Liver (tissue), 9 donors: ENCODE results near the gene HTR3C. TPM values are rescaled to one million over a fixed set of nuclear protein-coding genes. Genes with fewer than 3 reads are reported as not detected.
A peak's percentile ranks its signal among the peaks of the same experiment; 100 is the strongest.

Source experiments
- DNase-seq: peaks from one replicate; pipeline ENCODE4 v3.0.0-alpha.2; 2017; ENCODE audit warnings: low spot score
- H3K27ac ChIP-seq, 2 donors: one replicate each; pipeline ENCODE4 v1.7.0; 2013; ENCODE audit warnings: inconsistent platforms in 2 of 2, low read length in 2 of 2, control low read depth in 1 of 2, low read depth in 1 of 2, mild to moderate bottlenecking in 1 of 2
- H3K27me3 ChIP-seq, 4 donors: one replicate each; pipeline versions ENCODE4 v1.6.1 to v1.7.0; 2013; ENCODE audit warnings: low read length in 3 of 4, inconsistent platforms in 1 of 4, mild to moderate bottlenecking in 1 of 4, moderate library complexity in 1 of 4; ENCODE audit not compliant: control insufficient read depth in 4 of 4, insufficient read depth in 4 of 4
- H3K36me3 ChIP-seq, 4 donors: one replicate each; pipeline versions ENCODE4 v1.6.1 to v1.7.0; 2013; ENCODE audit warnings: low read length in 3 of 4, mild to moderate bottlenecking in 3 of 4, low read depth in 1 of 4, moderate library complexity in 1 of 4; ENCODE audit not compliant: control insufficient read depth in 4 of 4, insufficient read depth in 3 of 4
- H3K4me1 ChIP-seq, 4 donors: one replicate each; pipeline versions ENCODE4 v1.6.1 to v1.7.0; 2013; ENCODE audit warnings: low read length in 3 of 4, mild to moderate bottlenecking in 3 of 4, moderate library complexity in 1 of 4; ENCODE audit not compliant: control insufficient read depth in 4 of 4, insufficient read depth in 4 of 4
- H3K4me3 ChIP-seq, 3 donors: one replicate each; pipeline versions ENCODE4 v1.6.1 to v1.7.0; 2013; ENCODE audit warnings: low read length in 3 of 3, control low read depth in 1 of 3, low read depth in 1 of 3, mild to moderate bottlenecking in 1 of 3
- H3K9ac ChIP-seq, 2 donors: one replicate each; pipeline ENCODE4 v1.7.0; 2013; ENCODE audit warnings: low read length in 2 of 2, mild to moderate bottlenecking in 2 of 2, moderate library complexity in 2 of 2, control low read depth in 1 of 2, low read depth in 1 of 2
- H3K9me3 ChIP-seq, 4 donors: one replicate each; pipeline versions ENCODE4 v1.6.1 to v1.7.0; 2013; ENCODE audit warnings: low read length in 3 of 4; ENCODE audit not compliant: control insufficient read depth in 4 of 4
- CTCF ChIP-seq: fragments of 150-350 bp; IDR thresholded peaks from 2 replicates; pipeline ENCODE4 v1.5.1; 2017; ENCODE audit warnings: improper control_type of control experiment, low read depth, low read length; ENCODE audit not compliant: missing input control
- EGR1 ChIP-seq, 2 donors: IDR thresholded peaks; 2 replicates each; pipeline ENCODE4 v1.6.1; 2016 to 2018; ENCODE audit warnings: antibody characterized with exemption in 2 of 2, low read depth in 2 of 2
- FOXA2 ChIP-seq: IDR thresholded peaks from 2 replicates; pipeline ENCODE4 v1.6.1; 2016; ENCODE audit warnings: antibody characterized with exemption
- GABPA ChIP-seq, 2 donors: IDR thresholded peaks in 1 of 2; conservative IDR thresholded peaks in 1 of 2; 2 replicates each; pipeline ENCODE4 v1.6.1; 2016; ENCODE audit warnings: antibody characterized with exemption in 2 of 2, mild to moderate bottlenecking in 1 of 2, moderate library complexity in 1 of 2
- HNF4G ChIP-seq: IDR thresholded peaks from 2 replicates; pipeline ENCODE4 v1.6.1; 2016; ENCODE audit warnings: antibody characterized with exemption
- JUND ChIP-seq, 2 donors: IDR thresholded peaks; 2 replicates each; pipeline ENCODE4 v1.6.1; 2016; ENCODE audit warnings: antibody characterized with exemption in 2 of 2
- MAX ChIP-seq: IDR thresholded peaks from 2 replicates; pipeline ENCODE4 v1.6.1; 2016; ENCODE audit warnings: antibody characterized with exemption
- NR2F2 ChIP-seq: IDR thresholded peaks from 2 replicates; pipeline ENCODE4 v1.6.1; 2016; ENCODE audit warnings: antibody characterized with exemption
- RAD21 ChIP-seq, 2 donors: IDR thresholded peaks; 2 replicates each; pipeline ENCODE4 v1.6.1; 2016; ENCODE audit warnings: antibody characterized with exemption in 2 of 2, mild to moderate bottlenecking in 2 of 2
- RXRA ChIP-seq, 2 donors: IDR thresholded peaks; 2 replicates each; pipeline ENCODE4 v1.6.1; 2017 to 2018; ENCODE audit warnings: antibody characterized with exemption in 2 of 2, mild to moderate bottlenecking in 1 of 2
- TAF1 ChIP-seq: conservative IDR thresholded peaks from 2 replicates; pipeline ENCODE4 v1.6.1; 2016; ENCODE audit warnings: antibody characterized with exemption, mild to moderate bottlenecking
- YY1 ChIP-seq: IDR thresholded peaks from 2 replicates; pipeline ENCODE4 v1.6.1; 2016; ENCODE audit warnings: antibody characterized with exemption, mild to moderate bottlenecking
- ZBTB33 ChIP-seq: IDR thresholded peaks from 2 replicates; pipeline ENCODE4 v1.6.1; 2016; ENCODE audit warnings: antibody characterized with exemption
- WGBS: extraction: QIAGEN DNeasy Blood & Tissue Kit; methylation state at CpG from one replicate; pipeline ENCODE4 v1.1.7; 2013; 5-methylcytosine and 5-hydroxymethylcytosine counted together
- polyA plus RNA-seq, 2 donors: library from polyadenylated mRNA; stranded (reverse) in 1 of 2; unstranded in 1 of 2; fragments of 200-250 nt in 1 of 2; fragments of >200 nt in 1 of 2; fragmentation: Nextera tagmentation in 1 of 2; extraction: Ambion mirVana in 1 of 2; gene quantifications; one replicate each; pipeline versions ENCODE4 v1.2.1 to v1.2.3, GENCODE V29; 2013 to 2015
- total RNA-seq, 2 donors: library from RNA; depleted of rRNA; stranded (reverse); fragments of >200 nt; gene quantifications; one replicate each; pipeline ENCODE4 v1.2.3, GENCODE V29; 2014
- TF ChIP-seq, protein P1 (sequence below): IDR thresholded peaks from 2 replicates; pipeline ENCODE4 v1.6.1; 2016; ENCODE audit warnings: antibody characterized with exemption
- donor health status: healthy.
- donor health status: healthy.
- donor health status: healthy.
- donor health status: healthy.
- donor health status: healthy.

Gene HTR3C
- total and polyA plus RNA-seq, 4 donors = not detected

DNA sequence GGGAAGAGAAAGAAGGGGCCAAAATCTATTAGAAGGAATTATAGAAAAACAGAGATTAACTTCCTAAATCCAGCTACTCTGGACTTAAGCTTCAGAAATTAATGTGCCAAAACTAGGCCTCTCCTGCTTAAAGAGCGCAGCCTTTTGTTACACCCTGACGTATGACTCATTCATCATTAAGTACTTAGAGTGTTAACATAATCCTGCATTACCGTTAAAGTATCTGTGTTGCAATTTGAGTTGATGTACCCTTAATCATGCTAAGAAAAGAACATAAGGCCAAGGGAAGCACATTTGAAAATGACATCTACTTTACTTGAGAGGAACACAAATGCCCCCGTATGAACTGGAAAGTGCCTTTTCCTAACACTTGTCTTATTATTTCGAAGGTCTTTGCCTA is 13.4 kb upstream of the HTR3C start:
- H3K4me3 ChIP-seq = no peak overlapping the region
- no peak overlapping the region for H3K9ac ChIP-seq
- WGBS = 84% methylated on average over 5 of the region's 5 CpGs
- no peaks in the 10 kb centered on the region for H3K4me1 ChIP-seq
- TF ChIP-seq NR2F2 = no peak
- no peak for TF ChIP-seq RXRA (IDR thresholded peaks at IDR 0.05)
- TF ChIP-seq, protein P1, sequence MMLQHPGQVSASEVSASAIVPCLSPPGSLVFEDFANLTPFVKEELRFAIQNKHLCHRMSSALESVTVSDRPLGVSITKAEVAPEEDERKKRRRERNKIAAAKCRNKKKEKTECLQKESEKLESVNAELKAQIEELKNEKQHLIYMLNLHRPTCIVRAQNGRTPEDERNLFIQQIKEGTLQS = no peak
- TF ChIP-seq HNF4G = no peak
- TF ChIP-seq EGR1 (IDR thresholded peaks at IDR 0.05; ENCODE audit: low read depth in 2 of 2) = no peak
- no peak for TF ChIP-seq YY1
- no peak for TF ChIP-seq FOXA2
- TF ChIP-seq JUND (IDR thresholded peaks at IDR 0.05) = no peak
- no peak overlapping the region for H3K27ac ChIP-seq
- H3K36me3 ChIP-seq = no peaks in the 10 kb centered on the region
- no peaks in the 10 kb centered on the region for H3K9me3 ChIP-seq
- no peaks in the 10 kb centered on the region for H3K27me3 ChIP-seq
- no peak for DNase-seq

DNA sequence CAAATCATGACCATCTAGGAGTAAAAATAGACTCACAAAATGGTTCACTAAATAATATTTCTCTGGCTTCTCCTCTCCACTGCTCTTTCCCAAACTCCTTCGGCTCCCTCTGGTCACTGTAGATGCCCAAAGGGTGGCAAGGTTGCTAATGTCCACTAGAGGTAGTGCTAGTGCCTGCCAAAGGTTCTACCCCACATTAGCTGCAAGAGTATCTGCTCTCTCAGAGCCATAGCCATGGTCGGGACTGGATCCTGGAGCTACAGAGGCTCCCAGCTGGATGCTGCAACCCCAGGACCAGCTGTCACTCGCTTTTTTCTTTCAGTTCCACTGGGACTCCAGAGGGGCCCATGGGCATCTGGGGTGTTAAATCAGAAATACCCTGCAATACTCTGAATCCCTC is 12.8 kb upstream of the HTR3C start:
- H3K27ac ChIP-seq = no peak overlapping the region
- no peak overlapping the region for H3K9ac ChIP-seq
- no peak for DNase-seq
- H3K4me3 ChIP-seq = no peak overlapping the region
- no peaks in the 10 kb centered on the region for H3K9me3 ChIP-seq
- TF ChIP-seq CTCF = peak; percentile 57
- TF ChIP-seq, protein P1 = no peak
- no peak for TF ChIP-seq YY1
- no peak for TF ChIP-seq MAX
- no peak for TF ChIP-seq TAF1
- no peak for TF ChIP-seq FOXA2
- no peak for TF ChIP-seq ZBTB33
- no peak for TF ChIP-seq JUND (IDR thresholded peaks at IDR 0.05)
- peak; percentile 83 to 86 for TF ChIP-seq RAD21 (IDR thresholded peaks at IDR 0.05)
- H3K36me3 ChIP-seq = no peaks in the 10 kb centered on the region
- 28% methylated on average over 3 of the region's 3 CpGs for WGBS
- no peaks in the 10 kb centered on the region for H3K4me1 ChIP-seq
- no peaks in the 10 kb centered on the region for H3K27me3 ChIP-seq

DNA sequence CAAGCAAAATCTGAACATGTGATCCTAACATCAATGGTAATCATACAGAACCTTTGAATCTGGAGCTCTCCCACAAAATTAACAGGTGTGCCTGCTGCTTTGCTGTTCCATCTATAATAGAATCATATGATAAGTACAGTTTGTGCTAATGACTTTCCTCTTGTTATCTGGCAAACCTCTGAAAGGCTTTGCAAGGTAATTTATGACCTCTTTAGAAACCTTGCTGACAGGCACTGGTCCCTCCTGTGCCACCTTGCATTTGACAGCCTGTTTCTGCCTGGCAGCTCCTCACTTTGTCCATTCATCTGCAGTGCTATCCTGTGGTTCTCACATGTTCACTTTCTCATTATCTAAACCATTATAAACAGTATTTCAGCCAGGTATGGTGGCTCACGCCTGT is 10.2 kb upstream of the HTR3C start:
- 94% methylated on average over 1 of the region's 1 CpG for WGBS
- Histone ChIP-seq H3K4me3 (no peak overlapping the region), H3K27me3 (no peaks in the 10 kb centered on the region), H3K9me3 (no peaks in the 10 kb centered on the region), H3K4me1 (no peaks in the 10 kb centered on the region), H3K36me3 (no peaks in the 10 kb centered on the region), H3K9ac (no peak overlapping the region), H3K27ac (no peak overlapping the region)
- no peak for TF ChIP-seq TAF1
- no peak for TF ChIP-seq RXRA (IDR thresholded peaks at IDR 0.05)
- TF ChIP-seq RAD21 (IDR thresholded peaks at IDR 0.05) = no peak
- no peak for TF ChIP-seq GABPA (IDR thresholded peaks at IDR 0.05 in 1 of 2, conservative IDR thresholded peaks at IDR 0.05 in 1 of 2)
- TF ChIP-seq HNF4G = no peak
- TF ChIP-seq YY1 = no peak
- no peak for TF ChIP-seq MAX
- no peak for TF ChIP-seq ZBTB33
- no peak for DNase-seq
